ENCODE measurements around the gene UQCRH.
A peak's percentile ranks its signal among the peaks of the same experiment; 100 is the strongest.
"Not testable (repeated sequence)": the region's sequence is repeated elsewhere in the genome, so short reads cannot be mapped to it uniquely, and the experiment has no call there.

Gene UQCRH

GRCh38 chr1:46334030-46334384 is 30.5 kb downstream of the UQCRH start:
- no CpG with 5 or more reads among the region's 2 CpGs for WGBS, 2 donors (ENCODE audit: extremely low coverage in 2 of 2, insufficient read length in 2 of 2, insufficient replicate concordance in 1 of 2)
- peaks cover 0 to 2% of the 10 kb centered on the region in 2 donors for H3K4me1 ChIP-seq (ENCODE audit: control insufficient read depth in 2 of 2, insufficient read depth in 1 of 2, low read depth in 1 of 2, low read length in 2 of 2)
- H3K9me3 ChIP-seq (replicated peaks in 1 of 2; ENCODE audit: control insufficient read depth in 2 of 2, insufficient read depth in 1 of 2, low read depth in 1 of 2, low read length in 2 of 2) = no peaks in the 10 kb centered on the region
- no peaks in the 10 kb centered on the region for H3K27me3 ChIP-seq (ENCODE audit: control insufficient read depth in 3 of 3, insufficient read depth in 3 of 3, low read depth in 1 of 3, low read length in 3 of 3)
- no peak overlapping the region for H3K9ac ChIP-seq (ENCODE audit: low read depth, low read length, poor library complexity)
- no peak overlapping the region for H4K91ac ChIP-seq (ENCODE audit: low read depth, low read length, poor library complexity)
- H2BK12ac ChIP-seq (ENCODE audit: low read length) = no peak overlapping the region
- no peak overlapping the region for H3K4ac ChIP-seq (ENCODE audit: low read length)
- no peak overlapping the region for H3K27ac ChIP-seq (replicated peaks; ENCODE audit: low read length)
- no peak for DNase-seq (ENCODE audit: low spot score)
- no peak overlapping the region for H3K18ac ChIP-seq (ENCODE audit: low read length)
- no peak overlapping the region for H2BK5ac ChIP-seq (ENCODE audit: low read length)
- no peak overlapping the region for H2BK15ac ChIP-seq (ENCODE audit: low read length)
- H3K23ac ChIP-seq (ENCODE audit: low read depth, low read length, poor library complexity) = no peak overlapping the region
- no peak overlapping the region for H2AFZ ChIP-seq (ENCODE audit: low read length)
- no peak overlapping the region for H3K14ac ChIP-seq (ENCODE audit: low read length)
- no peak overlapping the region for H4K8ac ChIP-seq (ENCODE audit: low read depth, low read length)
- no peak overlapping the region for H2AK5ac ChIP-seq (ENCODE audit: low read depth, low read length)
- no peaks in the 10 kb centered on the region for H3K79me1 ChIP-seq (ENCODE audit: low read depth, low read length)
- H2BK120ac ChIP-seq (ENCODE audit: low read depth, low read length) = no peak overlapping the region
- no peak overlapping the region for H3K4me2 ChIP-seq (ENCODE audit: insufficient read depth, low read length, poor library complexity, severe bottlenecking)
- no peak overlapping the region for H3K4me3 ChIP-seq (ENCODE audit: low read length in 2 of 2)
- no peaks in the 10 kb centered on the region for H3K36me3 ChIP-seq (replicated peaks in 1 of 2; ENCODE audit: control insufficient read depth in 2 of 2, insufficient read depth in 2 of 2, low read length in 2 of 2)

GRCh38 chr1:46335081-46335480 is 31.6 kb downstream of the UQCRH start:
- Histone ChIP-seq H3K27me3 (ENCODE audit: control insufficient read depth in 3 of 3, insufficient read depth in 3 of 3, low read depth in 1 of 3, low read length in 3 of 3) (no peaks in the 10 kb centered on the region), H3K36me3 (replicated peaks in 1 of 2; ENCODE audit: control insufficient read depth in 2 of 2, insufficient read depth in 2 of 2, low read length in 2 of 2) (peaks cover 0 to 2% of the 10 kb centered on the region in 2 donors), H3K4ac (ENCODE audit: low read length) (no peak overlapping the region), H3K23ac (ENCODE audit: low read depth, low read length, poor library complexity) (no peak overlapping the region), H3K4me3 (ENCODE audit: low read length in 2 of 2) (no peak overlapping the region), H3K79me1 (ENCODE audit: low read depth, low read length) (no peaks in the 10 kb centered on the region), H3K4me2 (ENCODE audit: insufficient read depth, low read length, poor library complexity, severe bottlenecking) (no peak overlapping the region), H3K27ac (replicated peaks; ENCODE audit: low read length) (no peak overlapping the region), H4K8ac (ENCODE audit: low read depth, low read length) (no peak overlapping the region), H2BK12ac (ENCODE audit: low read length) (no peak overlapping the region), H2BK15ac (ENCODE audit: low read length) (no peak overlapping the region), H2AFZ (ENCODE audit: low read length) (no peak overlapping the region), H3K9me3 (replicated peaks in 1 of 2; ENCODE audit: control insufficient read depth in 2 of 2, insufficient read depth in 1 of 2, low read depth in 1 of 2, low read length in 2 of 2) (no peaks in the 10 kb centered on the region), H3K9ac (ENCODE audit: low read depth, low read length, poor library complexity) (no peak overlapping the region), H3K4me1 (ENCODE audit: control insufficient read depth in 2 of 2, insufficient read depth in 1 of 2, low read depth in 1 of 2, low read length in 2 of 2) (peaks cover 0 to 5% of the 10 kb centered on the region in 2 donors), H2AK5ac (ENCODE audit: low read depth, low read length) (no peak overlapping the region), H2BK5ac (ENCODE audit: low read length) (no peak overlapping the region), H2BK120ac (ENCODE audit: low read depth, low read length) (no peak overlapping the region), H4K91ac (ENCODE audit: low read depth, low read length, poor library complexity) (no peak overlapping the region), H3K18ac (ENCODE audit: low read length) (no peak overlapping the region), H3K14ac (ENCODE audit: low read length) (no peak overlapping the region)
- DNase-seq (ENCODE audit: low spot score) = no peak
- whole genome bisulfite sequencing, 2 donors (ENCODE audit: extremely low coverage in 2 of 2, insufficient read length in 2 of 2, insufficient replicate concordance in 1 of 2) = no CpG with 5 or more reads among the region's 3 CpGs

- not testable (repeated sequence) for H3K9ac ChIP-seq (ENCODE audit: low read depth, low read length, poor library complexity); H2BK15ac ChIP-seq (ENCODE audit: low read length)
- WGBS, 2 donors (ENCODE audit: extremely low coverage in 2 of 2, insufficient read length in 2 of 2, insufficient replicate concordance in 1 of 2) = no CpG with 5 or more reads among the region's 14 CpGs
Measured at GRCh38 chr1:46337409-46337808, 33.9 kb downstream of the UQCRH start.

DNA sequence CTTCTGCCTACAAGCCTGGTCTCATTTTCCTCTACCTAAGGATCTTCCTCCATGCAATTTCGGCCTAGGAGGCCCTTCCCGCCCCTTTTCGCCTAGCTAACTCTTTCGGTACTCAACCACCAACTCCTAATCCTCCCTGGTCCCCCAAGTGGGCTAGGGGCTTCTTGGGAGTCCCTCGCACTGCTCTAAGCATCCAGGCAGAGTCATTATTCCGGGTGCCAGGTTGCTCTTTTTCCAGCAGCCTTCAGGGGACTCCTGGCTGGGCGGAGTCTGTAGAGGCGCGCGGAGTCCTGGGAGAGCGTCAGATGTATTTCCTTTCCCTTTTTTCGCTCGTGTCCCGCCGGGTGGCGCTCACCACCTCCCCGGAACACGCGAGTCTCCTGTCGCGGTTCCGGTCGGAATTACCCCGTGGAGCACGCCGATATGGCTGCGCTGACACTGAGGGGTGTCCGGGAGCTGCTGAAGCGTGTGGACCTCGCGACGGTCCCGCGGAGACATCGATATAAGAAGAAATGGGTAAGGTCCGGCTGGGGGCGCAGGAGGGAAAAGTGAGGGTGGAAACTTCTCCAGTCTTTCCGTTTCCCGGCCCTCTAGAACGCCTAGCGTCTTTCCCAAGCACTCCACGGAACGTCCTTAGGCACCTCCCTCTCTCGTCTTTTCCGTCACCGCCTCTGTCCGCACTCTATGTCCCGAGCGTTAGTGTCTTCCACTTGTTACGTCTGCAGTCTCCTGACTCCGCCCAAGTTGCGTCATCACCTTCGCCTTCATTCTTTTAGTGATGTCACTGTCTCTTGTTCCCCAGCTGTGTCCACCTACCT is 37.1 kb downstream of the UQCRH start, which contains the start of gene NSUN4:
TSS of gene NSUN4 (plus strand) at position 404 of the 818 bp plus-strand sequence. CDS start at position 424, 20 bp downstream.
- DNase-seq (ENCODE audit: low spot score) = peak; percentile 80
- Histone ChIP-seq H2BK120ac (ENCODE audit: low read depth, low read length) (no peak within 1 kb of the TSS), H3K79me1 (ENCODE audit: low read depth, low read length) (peaks cover 7% of the 10 kb centered on the region), H4K8ac (ENCODE audit: low read depth, low read length) (no peak within 1 kb of the TSS), H2AK5ac (ENCODE audit: low read depth, low read length) (peak within 1 kb of the TSS; percentile 14), H3K4ac (ENCODE audit: low read length) (no peak within 1 kb of the TSS), H3K9me3 (replicated peaks in 1 of 2; ENCODE audit: control insufficient read depth in 2 of 2, insufficient read depth in 1 of 2, low read depth in 1 of 2, low read length in 2 of 2) (no peaks in the 10 kb centered on the region), H3K4me1 (ENCODE audit: control insufficient read depth in 2 of 2, insufficient read depth in 1 of 2, low read depth in 1 of 2, low read length in 2 of 2) (peaks cover 0 to 8% of the 10 kb centered on the region in 2 donors), H3K27me3 (ENCODE audit: control insufficient read depth in 3 of 3, insufficient read depth in 3 of 3, low read depth in 1 of 3, low read length in 3 of 3) (no peaks in the 10 kb centered on the region), H3K36me3 (replicated peaks in 1 of 2; ENCODE audit: control insufficient read depth in 2 of 2, insufficient read depth in 2 of 2, low read length in 2 of 2) (peaks cover 25 to 42% of the 10 kb centered on the region in 2 donors), H2BK15ac (ENCODE audit: low read length) (no peak within 1 kb of the TSS), H3K18ac (ENCODE audit: low read length) (peak within 1 kb of the TSS; percentile 86), H2BK12ac (ENCODE audit: low read length) (no peak within 1 kb of the TSS), H4K91ac (ENCODE audit: low read depth, low read length, poor library complexity) (no peak within 1 kb of the TSS), H2AFZ (ENCODE audit: low read length) (peak within 1 kb of the TSS; percentile 91), H2BK5ac (ENCODE audit: low read length) (peak within 1 kb of the TSS; percentile 33), H3K14ac (ENCODE audit: low read length) (no peak within 1 kb of the TSS), H3K23ac (ENCODE audit: low read depth, low read length, poor library complexity) (peak within 1 kb of the TSS; percentile 51), H3K4me3 (ENCODE audit: low read length in 2 of 2) (peak within 1 kb of the TSS; percentile 71 to 86), H3K4me2 (ENCODE audit: insufficient read depth, low read length, poor library complexity, severe bottlenecking) (peak within 1 kb of the TSS; percentile 67), H3K9ac (ENCODE audit: low read depth, low read length, poor library complexity) (peak within 1 kb of the TSS; percentile 78), H3K27ac (replicated peaks; ENCODE audit: low read length) (peak within 1 kb of the TSS; percentile 95)
- no CpG with 5 or more reads among the region's 53 CpGs for WGBS, 2 donors (ENCODE audit: extremely low coverage in 2 of 2, insufficient read length in 2 of 2, insufficient replicate concordance in 1 of 2)

More at GRCh38 chr1:46337409-46337808, 33.9 kb downstream of the UQCRH start:
- H3K4ac ChIP-seq (ENCODE audit: low read length); H2BK5ac ChIP-seq (ENCODE audit: low read length); H2AFZ ChIP-seq (ENCODE audit: low read length); H4K8ac ChIP-seq (ENCODE audit: low read depth, low read length); H3K27me3 ChIP-seq (ENCODE audit: control insufficient read depth in 3 of 3, insufficient read depth in 3 of 3, low read depth in 1 of 3, low read length in 3 of 3); H4K91ac ChIP-seq (ENCODE audit: low read depth, low read length, poor library complexity); H3K79me1 ChIP-seq (ENCODE audit: low read depth, low read length); H3K36me3 ChIP-seq (replicated peaks in 1 of 2; ENCODE audit: control insufficient read depth in 2 of 2, insufficient read depth in 2 of 2, low read length in 2 of 2); H3K23ac ChIP-seq (ENCODE audit: low read depth, low read length, poor library complexity); H3K4me2 ChIP-seq (ENCODE audit: insufficient read depth, low read length, poor library complexity, severe bottlenecking); H3K18ac ChIP-seq (ENCODE audit: low read length); H2BK12ac ChIP-seq (ENCODE audit: low read length); H2AK5ac ChIP-seq (ENCODE audit: low read depth, low read length); H3K27ac ChIP-seq (replicated peaks; ENCODE audit: low read length); DNase-seq (ENCODE audit: low spot score); H3K4me1 ChIP-seq (ENCODE audit: control insufficient read depth in 2 of 2, insufficient read depth in 1 of 2, low read depth in 1 of 2, low read length in 2 of 2); H3K14ac ChIP-seq (ENCODE audit: low read length); H3K9me3 ChIP-seq (replicated peaks in 1 of 2; ENCODE audit: control insufficient read depth in 2 of 2, insufficient read depth in 1 of 2, low read depth in 1 of 2, low read length in 2 of 2); H3K4me3 ChIP-seq (ENCODE audit: low read length in 2 of 2); H2BK120ac ChIP-seq (ENCODE audit: low read depth, low read length): not testable (repeated sequence)
